Measurements from ENCODE around the gene SIRT2. TPM values are rescaled to one million over a fixed set of nuclear protein-coding genes. Genes with fewer than 3 reads are reported as not detected.
A peak's percentile ranks its signal among the peaks of the same experiment; 100 is the strongest.
"Not testable (repeated sequence)": the region's sequence is repeated elsewhere in the genome, so short reads cannot be mapped to it uniquely, and the experiment has no call there.

Gene SIRT2
- total and polyA plus RNA-seq, 2 donors (not counting 1 experiment from before 2014, with no cell fraction given), result 42.4 to 65.9 TPM

GRCh38 chr19:38861368-38861767 is 38.0 kb downstream of the SIRT2 start:
- H2AFZ ChIP-seq (ENCODE audit: insufficient read depth, low read depth, low read length, poor library complexity, severe bottlenecking), result no peak overlapping the region
- Mint-ChIP-seq H3K9me3 (ENCODE audit: insufficient read depth) (no peaks in the 10 kb centered on the region), H3K27ac (no peak overlapping the region), H3K4me3 (no peak overlapping the region), H3K27me3 (no peaks in the 10 kb centered on the region), H3K4me1 (peaks cover 69% of the 10 kb centered on the region)
- no peak for TF ChIP-seq EZH2 (IDR thresholded peaks at IDR 0.05; ENCODE audit: borderline replicate concordance, insufficient read depth, low read depth, low read length, poor library complexity, severe bottlenecking)
- TF ChIP-seq CTCF (IDR thresholded peaks at IDR 0.05), result no peak
- no peak overlapping the region for H3K27ac ChIP-seq (ENCODE audit: low read length in 2 of 2)
- CTCF ChIA-PET, result interaction anchor here (1.0 to 6.8 kb wide), 5 partner anchors 8 to 17 kb away, joined by 4 to 62 read pairs (median 5); partner anchors contain the start of gene RINL
- no peak for DNase-seq
- peaks cover 4% of the 10 kb centered on the region for H3K79me2 ChIP-seq (ENCODE audit: control insufficient read depth, insufficient read depth, low read length)
- no peak overlapping the region for H3K9ac ChIP-seq (ENCODE audit: low read length)
- ATAC-seq (ENCODE audit: low read depth), result no peak
- POLR2A ChIA-PET, result interaction anchor here (0.6 to 1.7 kb wide), 6 partner anchors 8 to 598 kb away, joined by 3 to 14 read pairs (median 4); no protein-coding TSS in a partner anchor
- H3K4me1 ChIP-seq (ENCODE audit: control insufficient read depth in 2 of 2, insufficient read depth in 2 of 2, low read length in 2 of 2), result peaks cover 67 to 94% of the 10 kb centered on the region in 2 donors
- 100% methylated on average over 2 of the region's 3 CpGs for WGBS (ENCODE audit: insufficient coverage)
- intact Hi-C loops (cut with micrococcal nuclease), result loop anchor here (10.0 kb wide), 1 partner anchor 543 kb away; the partner anchor contains the start of gene ZFP36
- H3K27me3 ChIP-seq (replicated peaks in 1 of 4; ENCODE audit: control extremely low read depth in 1 of 4, control insufficient read depth in 3 of 4, insufficient read depth in 4 of 4, low read length in 3 of 4), result no peaks in the 10 kb centered on the region
- no peak overlapping the region for H3K4me3 ChIP-seq (ENCODE audit: control extremely low read depth in 1 of 5, extremely low read depth in 1 of 5, insufficient read depth in 1 of 5, low read depth in 2 of 5, low read length in 4 of 5)
- H3K9me3 ChIP-seq (ENCODE audit: control extremely low read depth in 1 of 3, control insufficient read depth in 2 of 3, insufficient read depth in 1 of 3, low read length in 2 of 3), result peaks cover 0 to 7% (median 0%) of the 10 kb centered on the region in 3 donors
- no peaks in the 10 kb centered on the region for H3K36me3 ChIP-seq (replicated peaks in 1 of 2; ENCODE audit: control extremely low read depth in 1 of 2, control insufficient read depth in 1 of 2, extremely low read depth in 1 of 2, insufficient read depth in 2 of 2, low read length in 1 of 2)
- no peaks in the 10 kb centered on the region for H4K20me1 ChIP-seq (ENCODE audit: control insufficient read depth, insufficient read depth, low read length, poor library complexity, severe bottlenecking)
- no peak overlapping the region for H3K4me2 ChIP-seq (replicated peaks; ENCODE audit: low read depth, low read length, poor library complexity, severe bottlenecking)

- H3K27me3 ChIP-seq (replicated peaks in 1 of 4; ENCODE audit: control extremely low read depth in 1 of 4, control insufficient read depth in 3 of 4, insufficient read depth in 4 of 4, low read length in 3 of 4); H3K27ac ChIP-seq (ENCODE audit: low read length in 2 of 2); H3K27me3 Mint-ChIP-seq; H3K9me3 ChIP-seq (ENCODE audit: control extremely low read depth in 1 of 3, control insufficient read depth in 2 of 3, insufficient read depth in 1 of 3, low read length in 2 of 3); ATAC-seq (ENCODE audit: low read depth); H3K9ac ChIP-seq (ENCODE audit: low read length); H3K4me2 ChIP-seq (replicated peaks; ENCODE audit: low read depth, low read length, poor library complexity, severe bottlenecking); H3K79me2 ChIP-seq (ENCODE audit: control insufficient read depth, insufficient read depth, low read length); H3K4me3 ChIP-seq (ENCODE audit: control extremely low read depth in 1 of 5, extremely low read depth in 1 of 5, insufficient read depth in 1 of 5, low read depth in 2 of 5, low read length in 4 of 5); H3K36me3 ChIP-seq (replicated peaks in 1 of 2; ENCODE audit: control extremely low read depth in 1 of 2, control insufficient read depth in 1 of 2, extremely low read depth in 1 of 2, insufficient read depth in 2 of 2, low read length in 1 of 2); DNase-seq; H2AFZ ChIP-seq (ENCODE audit: insufficient read depth, low read depth, low read length, poor library complexity, severe bottlenecking); H4K20me1 ChIP-seq (ENCODE audit: control insufficient read depth, insufficient read depth, low read length, poor library complexity, severe bottlenecking); H3K9me3 Mint-ChIP-seq (ENCODE audit: insufficient read depth); H3K4me3 Mint-ChIP-seq: not testable (repeated sequence)
- ChIA-PET CTCF (interaction anchor here (1.0 to 3.1 kb wide), 4 partner anchors 10 to 28 kb away, joined by 3 to 23 read pairs (median 4); partner anchors contain the start of gene RINL), POLR2A (interaction anchor here (1.2 to 2.8 kb wide), 4 partner anchors 10 to 90 kb away, joined by 3 to 13 read pairs (median 8); partner anchors contain the start of genes HNRNPL and RINL)
- H3K4me1 Mint-ChIP-seq, result peaks cover 58% of the 10 kb centered on the region
- H3K27ac Mint-ChIP-seq, result peak overlapping the region; percentile 62
- H3K4me1 ChIP-seq (ENCODE audit: control insufficient read depth in 2 of 2, insufficient read depth in 2 of 2, low read length in 2 of 2), result peaks cover 51 to 81% of the 10 kb centered on the region in 2 donors
- WGBS (ENCODE audit: insufficient coverage), result 98% methylated on average over 8 of the region's 21 CpGs
- intact Hi-C loops (cut with micrococcal nuclease), result loop anchor here (10.0 kb wide), 1 partner anchor 545 kb away; the partner anchor contains the start of gene ZFP36
Measured at GRCh38 chr19:38859631-38860204, 39.7 kb downstream of the SIRT2 start.
